ENCODE measurements around the gene GUCY1A1.

GRCh38 chr4:155679343-155679742 lies 12.7 kb downstream of the GUCY1A1 start:
- TF ChIP-seq CTCF (conservative IDR thresholded peaks at IDR 0.05) (no peak), ZFX (IDR thresholded peaks at IDR 0.05) (no peak)
